ENCODE measurements around the gene MATN1.

MATN1 gene

DNA sequence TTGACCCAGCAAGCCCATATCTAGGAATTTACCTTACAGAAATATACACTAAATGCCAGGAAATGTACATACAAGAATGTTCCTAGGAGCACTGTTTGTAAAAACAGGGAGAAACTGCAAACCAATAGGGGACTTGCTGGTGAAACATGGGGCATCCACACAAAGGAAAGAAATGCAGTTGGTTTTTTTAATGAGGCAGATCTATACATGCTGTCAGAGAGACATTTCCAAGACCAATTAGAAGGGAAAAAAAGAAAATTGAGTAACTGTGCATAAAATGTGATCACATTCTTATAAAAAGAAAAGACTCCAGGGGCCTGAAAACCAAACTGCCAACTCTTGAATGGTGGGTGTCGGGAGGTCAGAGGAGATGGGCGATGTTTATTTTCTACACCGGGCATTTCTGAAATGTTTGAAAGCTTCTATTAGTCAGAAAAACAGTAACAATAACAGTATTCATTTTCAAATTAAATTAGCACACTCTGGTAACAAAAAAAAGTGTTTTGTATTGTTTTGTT, 56.6 kb downstream of the MATN1 start:
- Histone ChIP-seq H3K9me2 (ENCODE audit: low read depth, low read length) (no peaks in the 10 kb centered on the region), H3K9me3 (ENCODE audit: low read length) (no peaks in the 10 kb centered on the region), H2AFZ (ENCODE audit: low read length) (no peak overlapping the region), H3K27ac (ENCODE audit: low read depth, low read length, poor library complexity, severe bottlenecking) (no peak overlapping the region), H3K4me3 (ENCODE audit: low read depth, low read length, poor library complexity, severe bottlenecking) (no peak overlapping the region), H3K4me1 (ENCODE audit: insufficient read depth, low read length, severe bottlenecking) (no peaks in the 10 kb centered on the region), H4K20me1 (ENCODE audit: insufficient read depth, low read length) (no peaks in the 10 kb centered on the region), H3F3A (ENCODE audit: insufficient read depth, low read length) (no peaks in the 10 kb centered on the region), H3K79me2 (ENCODE audit: insufficient read depth, low read length) (no peaks in the 10 kb centered on the region), H3K27me3 (ENCODE audit: insufficient read depth, low read length) (no peaks in the 10 kb centered on the region), H3K36me3 (ENCODE audit: insufficient read depth, low read length) (no peaks in the 10 kb centered on the region), H3K9ac (ENCODE audit: low read length) (no peak overlapping the region), H3K4me2 (ENCODE audit: low read length) (no peak overlapping the region)
- TF ChIP-seq, protein P1, sequence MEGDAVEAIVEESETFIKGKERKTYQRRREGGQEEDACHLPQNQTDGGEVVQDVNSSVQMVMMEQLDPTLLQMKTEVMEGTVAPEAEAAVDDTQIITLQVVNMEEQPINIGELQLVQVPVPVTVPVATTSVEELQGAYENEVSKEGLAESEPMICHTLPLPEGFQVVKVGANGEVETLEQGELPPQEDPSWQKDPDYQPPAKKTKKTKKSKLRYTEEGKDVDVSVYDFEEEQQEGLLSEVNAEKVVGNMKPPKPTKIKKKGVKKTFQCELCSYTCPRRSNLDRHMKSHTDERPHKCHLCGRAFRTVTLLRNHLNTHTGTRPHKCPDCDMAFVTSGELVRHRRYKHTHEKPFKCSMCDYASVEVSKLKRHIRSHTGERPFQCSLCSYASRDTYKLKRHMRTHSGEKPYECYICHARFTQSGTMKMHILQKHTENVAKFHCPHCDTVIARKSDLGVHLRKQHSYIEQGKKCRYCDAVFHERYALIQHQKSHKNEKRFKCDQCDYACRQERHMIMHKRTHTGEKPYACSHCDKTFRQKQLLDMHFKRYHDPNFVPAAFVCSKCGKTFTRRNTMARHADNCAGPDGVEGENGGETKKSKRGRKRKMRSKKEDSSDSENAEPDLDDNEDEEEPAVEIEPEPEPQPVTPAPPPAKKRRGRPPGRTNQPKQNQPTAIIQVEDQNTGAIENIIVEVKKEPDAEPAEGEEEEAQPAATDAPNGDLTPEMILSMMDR (IDR thresholded peaks at IDR 0.05; ENCODE audit: low read length) = no peak
- no peak for TF ChIP-seq EZH2 (IDR thresholded peaks at IDR 0.05; ENCODE audit: borderline replicate concordance, low read length)

DNA sequence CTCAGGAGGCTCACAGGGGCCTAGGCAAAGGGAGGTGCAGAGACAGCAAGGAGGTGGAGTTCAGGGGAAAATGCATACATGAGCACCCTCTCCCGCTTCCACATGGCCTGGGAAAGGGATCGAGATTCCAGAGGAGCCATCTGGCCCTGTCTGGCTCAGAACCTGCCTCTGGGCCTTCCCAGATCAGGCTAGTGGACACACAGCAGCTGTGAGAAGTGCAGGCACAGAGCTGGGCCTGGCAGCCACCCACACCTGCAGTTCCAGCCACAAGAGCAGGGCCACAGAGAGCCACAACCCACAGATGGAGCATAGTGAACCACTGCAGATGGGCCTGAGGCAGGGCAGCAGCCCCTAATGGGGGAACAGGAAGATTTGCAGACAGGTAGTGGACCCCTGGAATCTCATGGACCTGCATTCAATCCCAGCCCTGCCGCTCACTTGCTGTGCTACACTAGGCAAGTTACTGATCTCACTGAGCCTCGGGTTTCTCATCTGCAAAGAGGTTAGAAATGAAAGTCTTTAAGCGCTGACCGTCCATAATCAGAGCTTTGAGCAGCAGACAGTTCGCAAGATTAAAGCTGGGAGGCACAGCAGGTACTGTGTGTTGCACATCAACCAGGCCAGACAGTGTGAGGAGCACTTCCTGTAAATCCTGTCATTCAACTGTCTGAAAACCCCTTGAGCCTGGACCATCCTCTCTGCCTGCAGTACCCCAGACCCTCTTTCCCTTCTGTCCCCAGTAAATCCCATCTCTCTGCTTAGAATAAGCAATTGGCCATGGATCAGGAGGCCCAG, 58.0 kb downstream of the MATN1 start:
- Histone ChIP-seq H3K27ac (ENCODE audit: low read depth, low read length, poor library complexity, severe bottlenecking) (no peak overlapping the region), H3K4me2 (ENCODE audit: low read length) (no peak overlapping the region), H2AFZ (ENCODE audit: low read length) (no peak overlapping the region), H3K9me3 (ENCODE audit: low read length) (no peaks in the 10 kb centered on the region), H3K9ac (ENCODE audit: low read length) (no peak overlapping the region), H3K4me3 (ENCODE audit: low read depth, low read length, poor library complexity, severe bottlenecking) (no peak overlapping the region), H3F3A (ENCODE audit: insufficient read depth, low read length) (no peaks in the 10 kb centered on the region), H3K27me3 (ENCODE audit: insufficient read depth, low read length) (no peaks in the 10 kb centered on the region), H3K9me2 (ENCODE audit: low read depth, low read length) (no peaks in the 10 kb centered on the region), H4K20me1 (ENCODE audit: insufficient read depth, low read length) (no peaks in the 10 kb centered on the region), H3K4me1 (ENCODE audit: insufficient read depth, low read length, severe bottlenecking) (no peaks in the 10 kb centered on the region), H3K79me2 (ENCODE audit: insufficient read depth, low read length) (no peaks in the 10 kb centered on the region), H3K36me3 (ENCODE audit: insufficient read depth, low read length) (no peaks in the 10 kb centered on the region)
- TF ChIP-seq EZH2 (IDR thresholded peaks at IDR 0.05; ENCODE audit: borderline replicate concordance, low read length) = no peak
- TF ChIP-seq, protein P1 (IDR thresholded peaks at IDR 0.05; ENCODE audit: low read length) = no peak

DNA sequence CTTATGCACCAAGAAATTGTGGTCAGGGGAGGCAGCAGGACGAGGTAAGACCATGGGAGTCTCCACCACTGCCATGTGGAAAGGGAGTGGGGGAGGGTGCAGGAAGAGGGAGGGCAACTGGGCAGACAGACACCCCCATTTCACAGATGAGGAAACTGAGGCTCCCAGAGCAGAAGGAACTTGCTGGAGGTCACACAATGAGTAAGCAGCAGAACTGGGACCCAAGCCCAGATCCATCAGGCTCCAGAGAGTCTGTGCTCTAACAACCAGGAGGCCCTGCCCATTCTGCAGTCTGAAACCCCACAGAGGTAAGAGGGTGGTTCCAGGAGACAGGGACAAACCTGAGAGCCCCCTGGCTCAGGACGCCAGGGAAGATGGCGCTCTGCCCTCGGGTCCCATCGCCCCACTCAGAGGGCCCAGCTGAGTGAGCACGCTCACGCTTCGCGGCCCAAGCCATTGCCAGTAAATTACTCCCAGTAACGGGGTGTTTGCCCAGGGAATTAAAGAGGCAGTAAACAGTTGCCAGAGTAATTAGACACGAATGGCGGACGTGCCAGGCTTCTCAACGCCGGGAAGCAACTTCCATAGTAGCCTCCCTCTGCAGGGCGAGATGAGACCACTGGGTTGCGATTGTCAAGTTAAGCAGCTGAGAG, 59.2 kb downstream of the MATN1 start:
- Histone ChIP-seq H3K9ac (ENCODE audit: low read length) (no peak overlapping the region), H3F3A (ENCODE audit: insufficient read depth, low read length) (no peaks in the 10 kb centered on the region), H3K4me3 (ENCODE audit: low read depth, low read length, poor library complexity, severe bottlenecking) (no peak overlapping the region), H3K9me3 (ENCODE audit: low read length) (no peaks in the 10 kb centered on the region), H3K36me3 (ENCODE audit: insufficient read depth, low read length) (no peaks in the 10 kb centered on the region), H4K20me1 (ENCODE audit: insufficient read depth, low read length) (no peaks in the 10 kb centered on the region), H2AFZ (ENCODE audit: low read length) (no peak overlapping the region), H3K79me2 (ENCODE audit: insufficient read depth, low read length) (no peaks in the 10 kb centered on the region), H3K4me2 (ENCODE audit: low read length) (no peak overlapping the region), H3K9me2 (ENCODE audit: low read depth, low read length) (no peaks in the 10 kb centered on the region), H3K4me1 (ENCODE audit: insufficient read depth, low read length, severe bottlenecking) (no peaks in the 10 kb centered on the region), H3K27ac (ENCODE audit: low read depth, low read length, poor library complexity, severe bottlenecking) (no peak overlapping the region), H3K27me3 (ENCODE audit: insufficient read depth, low read length) (no peaks in the 10 kb centered on the region)
- no peak for TF ChIP-seq EZH2 (IDR thresholded peaks at IDR 0.05; ENCODE audit: borderline replicate concordance, low read length)
- TF ChIP-seq, protein P1 (IDR thresholded peaks at IDR 0.05; ENCODE audit: low read length) = no peak
